ENCODE measurements around the gene TMEM185B. TPM values are rescaled to one million over a fixed set of nuclear protein-coding genes. Genes with fewer than 3 reads are reported as not detected.
"Not testable (repeated sequence)": the region's sequence is repeated elsewhere in the genome, so short reads cannot be mapped to it uniquely, and the experiment has no call there.

TMEM185B gene
- total and polyA plus RNA-seq, 4 experiments from 2014 or later = 17.5 to 24.9 (median 20.6) TPM

GRCh38 chr2:120235158-120235557 is 12.0 kb upstream of the TMEM185B start:
- Mint-ChIP-seq H3K27ac (peak overlapping the region in 1 of 7 donors; percentile 15), H3K4me1 (peaks cover 14 to 34% (median 21%) of the 10 kb centered on the region in 4 donors)
- POLR2A ChIA-PET (ENCODE audit: partially characterized antibody); H3K4me3 ChIP-seq (ENCODE audit: low read length in 2 of 2); DNase-seq; H3K9me3 ChIP-seq (ENCODE audit: control insufficient read depth in 1 of 2, low read length in 2 of 2); H3K27me3 ChIP-seq (ENCODE audit: insufficient read depth, low read length); H3K27ac ChIP-seq (ENCODE audit: low read depth, low read length); intact Hi-C loops (cut with micrococcal nuclease); H3K36me3 ChIP-seq (ENCODE audit: insufficient read depth, low read length); H3K4me3 Mint-ChIP-seq; H3K36me3 Mint-ChIP-seq; H3K27me3 Mint-ChIP-seq; H3K9me3 Mint-ChIP-seq: not testable (repeated sequence)
- H3K4me1 ChIP-seq (ENCODE audit: insufficient read depth, low read length) = peaks cover 29% of the 10 kb centered on the region
- CTCF ChIA-PET (ENCODE audit: partially characterized antibody) = interaction anchor here (1.4 to 4.9 kb wide), 2 partner anchors 59 to 78 kb away, joined by 4 to 30 read pairs; no protein-coding TSS in a partner anchor

- H3K36me3 Mint-ChIP-seq = peaks cover 0 to 9% of the 10 kb centered on the region in 2 donors
- H3K27me3 Mint-ChIP-seq = no peaks in the 10 kb centered on the region
- H3K9me3 Mint-ChIP-seq = peaks cover 0 to 2% (median 0%) of the 10 kb centered on the region in 8 donors
- intact Hi-C loops (cut with micrococcal nuclease) = loop anchor here (2.0 kb wide), 1 partner anchor 554 kb away; the partner anchor contains the start of gene TMEM177
- POLR2A ChIA-PET (ENCODE audit: partially characterized antibody) = interaction anchor here (1.2 to 5.0 kb wide), 9 partner anchors 10 to 555 kb away, joined by 4 to 73 read pairs (median 8); partner anchors contain the start of genes PTPN4, RALB, TMEM177 and TMEM185B
- H3K4me1 ChIP-seq (ENCODE audit: insufficient read depth, low read length) = peaks cover 44% of the 10 kb centered on the region
- no peak for DNase-seq
- peaks cover 24 to 51% (median 34%) of the 10 kb centered on the region in 4 donors for H3K4me1 Mint-ChIP-seq
- H3K27ac Mint-ChIP-seq = peak overlapping the region; percentile 91 to 99 (median 96)
- peak overlapping the region; percentile 79 for H3K27ac ChIP-seq (ENCODE audit: low read depth, low read length)
- no peak overlapping the region for H3K4me3 ChIP-seq (ENCODE audit: low read length in 2 of 2)
- no peaks in the 10 kb centered on the region for H3K27me3 ChIP-seq (ENCODE audit: insufficient read depth, low read length)
- no peaks in the 10 kb centered on the region for H3K36me3 ChIP-seq (ENCODE audit: insufficient read depth, low read length)
- H3K4me3 Mint-ChIP-seq = peak overlapping the region; percentile 91 to 99 (median 92)
- CTCF ChIA-PET (ENCODE audit: partially characterized antibody) = interaction anchor here (1.1 to 4.9 kb wide), 4 partner anchors 10 to 124 kb away, joined by 3 to 30 read pairs (median 11); partner anchors contain the start of genes RALB and TMEM185B
- no peaks in the 10 kb centered on the region for H3K9me3 ChIP-seq (ENCODE audit: control insufficient read depth in 1 of 2, low read length in 2 of 2)
These were observed 10.1 kb upstream of the TMEM185B start for GRCh38 chr2:120233292-120233691.

GRCh38 chr2:120231974-120232635 is 8.9 kb upstream of the TMEM185B start:
- intact Hi-C loops (cut with micrococcal nuclease) = loop anchor here (1.0 to 2.0 kb wide), 5 partner anchors 9 to 553 kb away; partner anchors contain the start of genes RALB, TMEM177 and TMEM185B
- peaks cover 0 to 9% of the 10 kb centered on the region in 2 donors for H3K36me3 Mint-ChIP-seq
- H3K9me3 Mint-ChIP-seq = no peaks in the 10 kb centered on the region
- peaks cover 27 to 61% (median 42%) of the 10 kb centered on the region in 4 donors for H3K4me1 Mint-ChIP-seq
- POLR2A ChIA-PET (ENCODE audit: partially characterized antibody) = interaction anchor here (1.2 to 5.0 kb wide), 14 partner anchors 9 to 554 kb away, joined by 4 to 73 read pairs (median 6); partner anchors contain the start of genes PTPN4, RALB, TMEM177 and TMEM185B
- peak overlapping the region; percentile 91 to 99 (median 96) for H3K27ac Mint-ChIP-seq
- H3K9me3 ChIP-seq (ENCODE audit: control insufficient read depth in 1 of 2, low read length in 2 of 2) = no peaks in the 10 kb centered on the region
- CTCF ChIA-PET (ENCODE audit: partially characterized antibody) = interaction anchor here (1.1 to 4.9 kb wide), 9 partner anchors 9 to 122 kb away, joined by 3 to 30 read pairs (median 8); partner anchors contain the start of genes RALB and TMEM185B
- H3K4me3 ChIP-seq (ENCODE audit: low read length in 2 of 2) = peak overlapping the region; percentile 69 to 91
- H3K4me1 ChIP-seq (ENCODE audit: insufficient read depth, low read length) = peaks cover 46% of the 10 kb centered on the region
- H3K4me3 Mint-ChIP-seq = peak overlapping the region; percentile 91 to 99 (median 92)
- no peaks in the 10 kb centered on the region for H3K27me3 ChIP-seq (ENCODE audit: insufficient read depth, low read length)
- H3K27ac ChIP-seq (ENCODE audit: low read depth, low read length) = peak overlapping the region; percentile 79
- no peaks in the 10 kb centered on the region for H3K27me3 Mint-ChIP-seq
- peak; percentile 75 to 83 (median 79) for DNase-seq
- H3K36me3 ChIP-seq (ENCODE audit: insufficient read depth, low read length) = no peaks in the 10 kb centered on the region

- intact Hi-C loops (cut with micrococcal nuclease) = no loop called here
These were observed 8.4 kb upstream of the TMEM185B start for GRCh38 chr2:120231564-120231973.

GRCh38 chr2:120230515-120231471 is 7.6 kb upstream of the TMEM185B start:
- Mint-ChIP-seq H3K9me3 (no peaks in the 10 kb centered on the region), H3K27me3 (no peaks in the 10 kb centered on the region), H3K27ac (peak overlapping the region; percentile 91 to 99 (median 95)), H3K4me3 (peak overlapping the region; percentile 91 to 99 (median 92)), H3K36me3 (peaks cover 0 to 9% of the 10 kb centered on the region in 2 donors), H3K4me1 (peaks cover 30 to 68% (median 44%) of the 10 kb centered on the region in 4 donors)
- intact Hi-C loops (cut with micrococcal nuclease) = no loop called here
- H3K4me3 ChIP-seq (ENCODE audit: low read length in 2 of 2) = peak overlapping the region; percentile 69 to 91
- H3K4me1 ChIP-seq (ENCODE audit: insufficient read depth, low read length) = peaks cover 46% of the 10 kb centered on the region
- H3K36me3 ChIP-seq (ENCODE audit: insufficient read depth, low read length) = no peaks in the 10 kb centered on the region
- DNase-seq = no peak
- CTCF ChIA-PET (ENCODE audit: partially characterized antibody) = interaction anchor here (1.0 to 2.5 kb wide), 6 partner anchors 18 to 82 kb away, joined by 3 to 12 read pairs (median 6); partner anchors contain the start of gene RALB
- POLR2A ChIA-PET (ENCODE audit: partially characterized antibody) = interaction anchor here (0.6 to 5.0 kb wide), 9 partner anchors 7 to 552 kb away, joined by 3 to 73 read pairs (median 8); partner anchors contain the start of genes RALB, TMEM177 and TMEM185B
- no peaks in the 10 kb centered on the region for H3K27me3 ChIP-seq (ENCODE audit: insufficient read depth, low read length)
- peak overlapping the region; percentile 79 for H3K27ac ChIP-seq (ENCODE audit: low read depth, low read length)
- no peaks in the 10 kb centered on the region for H3K9me3 ChIP-seq (ENCODE audit: control insufficient read depth in 1 of 2, low read length in 2 of 2)

More at GRCh38 chr2:120231564-120231973, 8.4 kb upstream of the TMEM185B start:
- Mint-ChIP-seq H3K4me3 (peak overlapping the region; percentile 91 to 99 (median 92)), H3K4me1 (peaks cover 29 to 62% (median 42%) of the 10 kb centered on the region in 4 donors), H3K9me3 (no peaks in the 10 kb centered on the region), H3K27ac (peak overlapping the region; percentile 91 to 99 (median 96)), H3K27me3 (no peaks in the 10 kb centered on the region), H3K36me3 (peaks cover 0 to 9% of the 10 kb centered on the region in 2 donors)
- Histone ChIP-seq H3K27me3 (ENCODE audit: insufficient read depth, low read length) (no peaks in the 10 kb centered on the region), H3K36me3 (ENCODE audit: insufficient read depth, low read length) (no peaks in the 10 kb centered on the region), H3K27ac (ENCODE audit: low read depth, low read length) (peak overlapping the region; percentile 79), H3K4me3 (ENCODE audit: low read length in 2 of 2) (peak overlapping the region; percentile 69 to 91), H3K4me1 (ENCODE audit: insufficient read depth, low read length) (peaks cover 46% of the 10 kb centered on the region), H3K9me3 (ENCODE audit: control insufficient read depth in 1 of 2, low read length in 2 of 2) (no peaks in the 10 kb centered on the region)
- CTCF ChIA-PET (ENCODE audit: partially characterized antibody) = interaction anchor here (1.1 to 2.5 kb wide), 7 partner anchors 8 to 121 kb away, joined by 3 to 12 read pairs (median 7); partner anchors contain the start of genes RALB and TMEM185B
- POLR2A ChIA-PET (ENCODE audit: partially characterized antibody) = interaction anchor here (0.6 to 5.0 kb wide), 12 partner anchors 8 to 553 kb away, joined by 4 to 73 read pairs (median 7); partner anchors contain the start of genes PTPN4, RALB, TMEM177 and TMEM185B
- DNase-seq = peak in 1 of 5 donors; percentile 10

GRCh38 chr2:120229341-120229740 is 6.1 kb upstream of the TMEM185B start:
- no peaks in the 10 kb centered on the region for H3K36me3 ChIP-seq (ENCODE audit: insufficient read depth, low read length)
- H3K27me3 Mint-ChIP-seq = no peaks in the 10 kb centered on the region
- peak overlapping the region in 4 of 7 donors; percentile 69 to 84 (median 70) for H3K27ac Mint-ChIP-seq
- H3K4me1 ChIP-seq (ENCODE audit: insufficient read depth, low read length) = peaks cover 48% of the 10 kb centered on the region
- H3K4me3 ChIP-seq (ENCODE audit: low read length in 2 of 2) = no peak overlapping the region
- DNase-seq = no peak
- POLR2A ChIA-PET (ENCODE audit: partially characterized antibody) = interaction anchor here (1.2 to 5.0 kb wide), 3 partner anchors 16 to 551 kb away, joined by 3 to 73 read pairs (median 24); partner anchors contain the start of genes RALB and TMEM177
- CTCF ChIA-PET (ENCODE audit: partially characterized antibody) = interaction anchor here (1.0 to 2.5 kb wide), 3 partner anchors 53 to 83 kb away, joined by 3 to 12 read pairs (median 11); no protein-coding TSS in a partner anchor
- peaks cover 33 to 75% (median 51%) of the 10 kb centered on the region in 4 donors for H3K4me1 Mint-ChIP-seq
- H3K27me3 ChIP-seq (ENCODE audit: insufficient read depth, low read length) = no peaks in the 10 kb centered on the region
- H3K9me3 ChIP-seq (ENCODE audit: control insufficient read depth in 1 of 2, low read length in 2 of 2) = no peaks in the 10 kb centered on the region
- H3K27ac ChIP-seq (ENCODE audit: low read depth, low read length) = no peak overlapping the region
- peaks cover 0 to 9% of the 10 kb centered on the region in 2 donors for H3K36me3 Mint-ChIP-seq
- no peaks in the 10 kb centered on the region for H3K9me3 Mint-ChIP-seq
- intact Hi-C loops (cut with micrococcal nuclease) = no loop called here
- peak overlapping the region in 3 of 8 donors; percentile 22 to 43 (median 23) for H3K4me3 Mint-ChIP-seq
